ENCODE measurements around the gene HSF2BP. TPM values are rescaled to one million over a fixed set of nuclear protein-coding genes. Genes with fewer than 3 reads are reported as not detected.
"Not testable (repeated sequence)": the region's sequence is repeated elsewhere in the genome, so short reads cannot be mapped to it uniquely, and the experiment has no call there.

HSF2BP gene
- total RNA-seq, 1 experiment from 2014 or later = 1.5 TPM

DNA sequence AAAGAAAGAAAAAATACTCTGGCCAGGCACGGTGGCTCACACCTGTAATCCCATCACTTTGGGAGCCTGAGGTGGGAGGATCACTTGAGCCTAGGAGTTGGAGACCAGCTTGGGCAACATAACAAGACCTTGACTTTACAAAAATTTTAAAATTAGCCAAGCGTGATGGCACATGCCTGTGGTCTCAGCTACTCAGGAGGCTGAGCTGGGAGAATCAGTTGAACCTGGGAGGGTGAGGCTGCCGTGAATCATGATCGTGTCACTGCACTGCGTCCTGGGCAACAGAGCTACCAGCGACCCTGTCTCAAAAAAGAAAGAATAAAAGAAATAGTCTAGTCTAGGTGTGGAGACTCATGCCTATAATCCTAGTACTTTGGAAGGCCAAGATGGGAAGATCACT, 22.4 kb upstream of the HSF2BP start:
- Histone ChIP-seq H2BK12ac (ENCODE audit: insufficient read length, low read depth, low read length) (no peak overlapping the region), H4K8ac (replicated peaks; ENCODE audit: insufficient read length, low read depth, low read length) (no peak overlapping the region), H3K79me2 (ENCODE audit: insufficient read depth, low read length) (no peaks in the 10 kb centered on the region; the same call in 1 of the 2 replicates), H2BK15ac (ENCODE audit: low read depth, low read length) (no peak overlapping the region), H3K4me1 (ENCODE audit: insufficient read depth, low read length) (no peaks in the 10 kb centered on the region), H3K23ac (ENCODE audit: insufficient read length, low read depth, low read length) (no peak overlapping the region), H4K5ac (ENCODE audit: insufficient read length, low read depth, low read length) (no peak overlapping the region), H4K91ac (ENCODE audit: insufficient read length, low read depth, low read length) (no peak overlapping the region), H2AK5ac (ENCODE audit: insufficient read length, low read length) (no peak overlapping the region), H3K4ac (ENCODE audit: low read depth, low read length) (no peak overlapping the region), H3K27me3 (ENCODE audit: insufficient read depth, low read length) (no peaks in the 10 kb centered on the region), H3K4me2 (ENCODE audit: insufficient read depth, insufficient read length, low read length) (no peak overlapping the region), H2AFZ (ENCODE audit: low read length) (no peak overlapping the region), H2BK120ac (ENCODE audit: low read depth, low read length, poor library complexity, severe bottlenecking) (no peak overlapping the region), H3K9ac (ENCODE audit: extremely low read depth, insufficient read length, low read length) (no peak overlapping the region), H2BK5ac (ENCODE audit: insufficient read length, low read length) (no peak overlapping the region), H3K14ac (ENCODE audit: insufficient read depth, low read length) (no peak overlapping the region), H3K27ac (ENCODE audit: insufficient read length, low read depth, low read length) (no peak overlapping the region), H2BK20ac (ENCODE audit: low read depth, low read length, poor library complexity, severe bottlenecking) (no peak overlapping the region), H3T11ph (ENCODE audit: low read length) (no peak overlapping the region), H3K9me3 (ENCODE audit: control insufficient read depth, low read depth, low read length) (no peaks in the 10 kb centered on the region), H3K23me2 (ENCODE audit: insufficient read length, low read depth, low read length, poor library complexity, severe bottlenecking) (no peaks in the 10 kb centered on the region), H3K79me1 (ENCODE audit: insufficient read depth, low read depth, low read length, poor library complexity, severe bottlenecking) (peaks cover 2% of the 10 kb centered on the region), H3K18ac (ENCODE audit: insufficient read length, low read depth, low read length) (no peak overlapping the region), H3K56ac (ENCODE audit: insufficient read length, low read depth, low read length) (no peak overlapping the region), H4K20me1 (ENCODE audit: control insufficient read depth, insufficient read depth, insufficient read length) (no peaks in the 10 kb centered on the region)
- TF ChIP-seq, protein P1, sequence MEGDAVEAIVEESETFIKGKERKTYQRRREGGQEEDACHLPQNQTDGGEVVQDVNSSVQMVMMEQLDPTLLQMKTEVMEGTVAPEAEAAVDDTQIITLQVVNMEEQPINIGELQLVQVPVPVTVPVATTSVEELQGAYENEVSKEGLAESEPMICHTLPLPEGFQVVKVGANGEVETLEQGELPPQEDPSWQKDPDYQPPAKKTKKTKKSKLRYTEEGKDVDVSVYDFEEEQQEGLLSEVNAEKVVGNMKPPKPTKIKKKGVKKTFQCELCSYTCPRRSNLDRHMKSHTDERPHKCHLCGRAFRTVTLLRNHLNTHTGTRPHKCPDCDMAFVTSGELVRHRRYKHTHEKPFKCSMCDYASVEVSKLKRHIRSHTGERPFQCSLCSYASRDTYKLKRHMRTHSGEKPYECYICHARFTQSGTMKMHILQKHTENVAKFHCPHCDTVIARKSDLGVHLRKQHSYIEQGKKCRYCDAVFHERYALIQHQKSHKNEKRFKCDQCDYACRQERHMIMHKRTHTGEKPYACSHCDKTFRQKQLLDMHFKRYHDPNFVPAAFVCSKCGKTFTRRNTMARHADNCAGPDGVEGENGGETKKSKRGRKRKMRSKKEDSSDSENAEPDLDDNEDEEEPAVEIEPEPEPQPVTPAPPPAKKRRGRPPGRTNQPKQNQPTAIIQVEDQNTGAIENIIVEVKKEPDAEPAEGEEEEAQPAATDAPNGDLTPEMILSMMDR (conservative IDR thresholded peaks at IDR 0.05) = no peak
- no CpG with 5 or more reads among the region's 6 CpGs for WGBS (ENCODE audit: extremely low coverage, insufficient read length, low lambda C conversion rate)
- H3K27me3 Mint-ChIP-seq (ENCODE audit: low read depth) = no peaks in the 10 kb centered on the region
- 0 out of 7 replicates have a peak overlapping the region, but pooled peaks of 1 of the 3 experiments have one; percentile 38 for H3K27ac Mint-ChIP-seq
- H3K9me3 Mint-ChIP-seq = no peaks in the 10 kb centered on the region
- no peak for DNase-seq
- no peak overlapping the region for H3K4me3 Mint-ChIP-seq
- H3K4me1 Mint-ChIP-seq = no peaks in the 10 kb centered on the region
- H3K36me3 Mint-ChIP-seq (ENCODE audit: insufficient read depth in 1 of 3, low read depth in 3 of 3) = peaks cover 56 to 81% (median 73%) of the 10 kb centered on the region in 3 experiments

DNA sequence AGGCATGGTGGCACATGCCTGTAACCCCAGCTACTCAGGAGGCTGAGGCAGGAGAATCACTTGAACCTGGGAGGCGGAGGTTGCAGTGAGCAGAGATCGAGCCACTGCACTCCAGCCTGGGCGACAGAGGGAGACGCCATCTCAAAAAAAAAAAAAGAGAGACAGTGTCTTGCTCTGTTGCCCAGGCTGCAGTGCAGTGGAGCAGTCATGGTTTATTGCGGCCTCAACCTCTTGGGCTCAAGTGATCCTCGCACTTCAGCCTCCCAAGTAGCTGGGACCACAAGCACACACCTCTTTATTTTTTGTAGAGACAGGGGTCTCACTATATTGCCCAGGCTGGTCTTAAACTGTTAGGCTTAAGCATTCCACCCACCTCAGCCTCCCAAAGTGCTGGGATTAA, 21.1 kb upstream of the HSF2BP start:
- not testable (repeated sequence) for DNase-seq; H3K9me3 Mint-ChIP-seq; H3T11ph ChIP-seq (ENCODE audit: low read length); H2AK5ac ChIP-seq (ENCODE audit: insufficient read length, low read length); H2BK120ac ChIP-seq (ENCODE audit: low read depth, low read length, poor library complexity, severe bottlenecking); H3K23ac ChIP-seq (ENCODE audit: insufficient read length, low read depth, low read length); H3K4me2 ChIP-seq (ENCODE audit: insufficient read depth, insufficient read length, low read length); H4K91ac ChIP-seq (ENCODE audit: insufficient read length, low read depth, low read length); H2AFZ ChIP-seq (ENCODE audit: low read length); H3K27me3 ChIP-seq (ENCODE audit: insufficient read depth, low read length); H3K9ac ChIP-seq (ENCODE audit: extremely low read depth, insufficient read length, low read length); H2BK15ac ChIP-seq (ENCODE audit: low read depth, low read length); H3K4me3 Mint-ChIP-seq; H2BK12ac ChIP-seq (ENCODE audit: insufficient read length, low read depth, low read length); H3K18ac ChIP-seq (ENCODE audit: insufficient read length, low read depth, low read length); H3K27ac Mint-ChIP-seq; H3K27me3 Mint-ChIP-seq (ENCODE audit: low read depth); H3K14ac ChIP-seq (ENCODE audit: insufficient read depth, low read length); H3K23me2 ChIP-seq (ENCODE audit: insufficient read length, low read depth, low read length, poor library complexity, severe bottlenecking); H2BK20ac ChIP-seq (ENCODE audit: low read depth, low read length, poor library complexity, severe bottlenecking); H3K4ac ChIP-seq (ENCODE audit: low read depth, low read length); H4K8ac ChIP-seq (replicated peaks; ENCODE audit: insufficient read length, low read depth, low read length); H4K5ac ChIP-seq (ENCODE audit: insufficient read length, low read depth, low read length); H4K20me1 ChIP-seq (ENCODE audit: control insufficient read depth, insufficient read depth, insufficient read length); H2BK5ac ChIP-seq (ENCODE audit: insufficient read length, low read length); H3K4me1 ChIP-seq (ENCODE audit: insufficient read depth, low read length); H3K79me1 ChIP-seq (ENCODE audit: insufficient read depth, low read depth, low read length, poor library complexity, severe bottlenecking); H3K9me3 ChIP-seq (ENCODE audit: control insufficient read depth, low read depth, low read length); H3K79me2 ChIP-seq (ENCODE audit: insufficient read depth, low read length); H3K56ac ChIP-seq (ENCODE audit: insufficient read length, low read depth, low read length); H3K4me1 Mint-ChIP-seq; H3K27ac ChIP-seq (ENCODE audit: insufficient read length, low read depth, low read length)
- no CpG with 5 or more reads among the region's 6 CpGs for WGBS (ENCODE audit: extremely low coverage, insufficient read length, low lambda C conversion rate)
- peaks cover 55 to 80% (median 73%) of the 10 kb centered on the region in 3 experiments for H3K36me3 Mint-ChIP-seq (ENCODE audit: insufficient read depth in 1 of 3, low read depth in 3 of 3)
